Stimulated activated CD8-positive, alpha-beta memory T cell treated with anti-CD3 and anti-CD28 coated beads, Interleukin-2, amount 100 ng/mL, for 1 hour (primary cell): ENCODE data around the gene C8G.
A peak's percentile ranks its signal among the peaks of the same experiment; 100 is the strongest.

Experiments used
- DNase-seq, 2 donors: peaks; one replicate each; pipeline ENCODE4 v3.0.0-alpha.2; 2020; ENCODE audit warnings: low read depth in 2 of 2

The C8G gene

DNA sequence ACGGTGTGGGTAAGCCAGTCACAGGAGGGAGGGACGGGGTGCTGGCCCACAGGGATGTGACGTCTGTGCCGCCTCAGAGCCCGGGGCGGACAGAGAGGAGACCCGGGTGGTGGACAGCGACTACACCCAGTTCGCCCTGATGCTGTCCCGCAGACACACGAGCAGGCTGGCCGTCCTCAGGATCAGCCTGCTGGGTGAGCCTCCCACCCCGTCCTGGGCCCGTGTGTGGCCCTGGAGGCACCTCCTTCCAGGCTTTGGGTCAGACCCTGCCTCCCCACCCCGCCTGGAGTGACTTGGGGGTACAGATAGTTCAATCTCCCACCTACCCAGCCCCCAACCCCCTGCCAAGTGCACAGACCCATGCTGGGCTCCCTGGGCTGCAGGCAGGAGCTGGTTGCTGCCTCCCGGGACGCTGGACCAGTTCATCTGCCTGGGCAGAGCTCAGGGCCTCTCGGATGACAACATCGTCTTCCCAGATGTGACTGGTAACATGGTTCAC lies 8.8 kb downstream of the C8G start:
- DNase-seq, result no peak

DNA sequence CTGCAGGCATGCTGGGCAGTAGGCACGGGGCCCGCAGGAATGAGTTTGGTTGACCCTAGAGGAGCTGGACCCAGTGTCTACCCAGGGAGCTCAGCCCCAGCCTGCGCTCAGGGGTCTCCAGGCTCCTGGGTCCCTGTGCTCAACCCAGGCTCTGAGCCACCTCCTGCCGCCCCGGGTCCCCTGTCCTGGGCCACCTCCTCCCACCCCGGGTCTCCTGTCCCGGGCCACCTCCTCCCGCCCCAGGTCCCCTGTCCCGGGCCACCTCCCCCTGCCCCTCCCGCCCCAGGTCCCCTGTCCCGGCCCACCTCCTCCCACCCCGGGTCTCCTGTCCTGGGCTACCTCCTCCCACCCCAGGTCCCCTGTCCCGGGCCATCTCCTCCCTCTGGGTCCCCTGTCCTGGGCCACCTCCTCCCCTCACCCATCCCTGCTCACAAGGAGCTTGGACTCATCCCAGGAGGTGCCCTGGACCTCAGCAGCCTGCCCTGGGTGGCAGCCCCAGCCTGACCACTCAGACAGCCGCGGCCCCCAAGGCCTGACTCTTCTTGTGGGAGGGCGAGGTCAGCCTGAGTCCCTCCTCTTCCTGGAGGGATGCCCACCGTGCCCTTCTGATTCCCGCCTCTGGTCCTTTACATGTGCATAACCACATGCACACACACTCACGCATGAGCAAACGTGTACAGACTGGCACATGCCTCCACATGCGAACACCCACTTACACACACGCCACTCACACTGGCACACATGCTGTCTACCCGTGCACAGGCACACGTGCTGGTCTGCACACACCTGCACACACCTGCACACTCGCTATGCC lies 9.4 kb downstream of the C8G start:
- no peak for DNase-seq

DNA sequence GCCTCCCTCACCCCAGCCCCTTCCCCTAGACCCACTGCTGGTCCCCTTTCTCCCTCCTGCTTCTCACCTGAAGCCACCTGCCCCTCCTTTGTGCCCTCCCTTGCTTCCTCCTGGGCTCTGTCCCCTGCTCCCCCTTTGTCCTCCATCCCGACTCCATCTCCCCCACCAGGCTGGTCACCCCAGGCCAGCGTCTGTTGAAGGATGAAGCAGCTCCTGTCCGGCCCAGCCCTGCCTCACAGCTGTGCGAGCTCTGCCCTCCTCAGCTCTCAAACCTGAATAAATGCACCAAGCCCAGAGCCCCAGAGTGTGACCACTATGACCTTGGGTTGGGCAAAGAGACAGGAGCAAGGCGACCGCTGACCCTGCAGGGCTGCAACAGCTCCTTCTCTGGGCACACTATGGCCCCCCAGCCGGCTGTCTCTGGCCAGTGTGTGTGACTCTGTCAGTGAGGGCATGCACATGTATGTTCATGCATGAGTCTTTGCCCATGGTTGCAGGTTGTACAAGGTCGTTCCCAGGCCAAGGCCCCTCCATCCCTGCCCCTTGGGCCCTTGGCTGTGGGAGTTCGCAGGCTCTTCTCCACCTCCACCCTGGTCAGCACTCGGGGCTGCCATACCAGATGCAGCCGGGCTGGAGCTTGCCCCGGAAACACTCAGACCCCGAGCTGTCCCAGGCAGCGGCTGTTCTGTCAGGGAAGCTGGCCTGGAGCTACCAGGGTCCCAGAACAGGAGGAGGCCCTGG lies 10.3 kb downstream of the C8G start:
- no peak for DNase-seq

- DNase-seq, result no peak
These were observed 10.9 kb downstream of the C8G start for GRCh38 chr9:136955943-136956335.

GRCh38 chr9:136956604-136957003 lies 11.6 kb downstream of the C8G start:
- DNase-seq, result no peak

DNA sequence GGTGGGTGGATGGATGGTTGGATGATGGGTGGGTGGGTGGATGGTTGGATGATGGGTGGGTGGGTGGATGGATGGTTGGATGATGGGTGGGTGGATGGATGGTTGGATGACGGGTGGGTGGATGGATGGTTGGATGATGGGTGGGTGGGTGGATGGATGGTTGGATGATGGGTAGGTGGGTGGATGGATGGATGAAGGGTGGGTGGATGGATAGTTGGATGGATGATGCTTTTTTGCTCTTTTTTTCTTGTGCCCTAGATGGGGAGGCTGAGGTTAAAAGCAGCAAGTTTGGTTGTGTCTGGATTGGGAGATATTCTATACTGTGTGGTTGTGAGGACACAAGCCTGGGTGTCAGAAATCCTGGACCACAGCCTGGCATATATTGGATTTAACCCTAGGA lies 12.4 kb downstream of the C8G start:
- DNase-seq, result no peak

GRCh38 chr9:136957901-136958300 lies 12.9 kb downstream of the C8G start:
- DNase-seq, result no peak

DNA sequence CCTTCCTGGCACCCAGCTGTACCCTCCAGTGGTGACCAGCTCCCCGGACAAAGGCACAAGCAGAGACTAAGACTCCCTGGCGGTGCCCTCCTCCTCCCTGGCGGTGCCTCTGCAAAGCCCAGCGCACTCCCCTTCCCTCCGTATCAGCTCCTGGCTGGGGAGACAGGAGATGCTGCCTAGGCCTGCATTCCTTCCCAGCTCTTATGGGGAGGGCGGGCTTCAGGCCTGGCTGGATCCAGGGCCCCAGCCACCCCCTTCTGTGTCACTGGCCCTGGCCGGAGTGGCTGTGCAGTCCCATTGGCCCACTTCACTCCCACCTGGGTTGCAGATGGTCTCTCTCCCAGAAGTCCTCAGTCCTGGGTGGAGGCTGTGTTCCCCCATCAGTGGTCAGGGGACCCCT lies 13.4 kb downstream of the C8G start:
- no peak for DNase-seq

DNA sequence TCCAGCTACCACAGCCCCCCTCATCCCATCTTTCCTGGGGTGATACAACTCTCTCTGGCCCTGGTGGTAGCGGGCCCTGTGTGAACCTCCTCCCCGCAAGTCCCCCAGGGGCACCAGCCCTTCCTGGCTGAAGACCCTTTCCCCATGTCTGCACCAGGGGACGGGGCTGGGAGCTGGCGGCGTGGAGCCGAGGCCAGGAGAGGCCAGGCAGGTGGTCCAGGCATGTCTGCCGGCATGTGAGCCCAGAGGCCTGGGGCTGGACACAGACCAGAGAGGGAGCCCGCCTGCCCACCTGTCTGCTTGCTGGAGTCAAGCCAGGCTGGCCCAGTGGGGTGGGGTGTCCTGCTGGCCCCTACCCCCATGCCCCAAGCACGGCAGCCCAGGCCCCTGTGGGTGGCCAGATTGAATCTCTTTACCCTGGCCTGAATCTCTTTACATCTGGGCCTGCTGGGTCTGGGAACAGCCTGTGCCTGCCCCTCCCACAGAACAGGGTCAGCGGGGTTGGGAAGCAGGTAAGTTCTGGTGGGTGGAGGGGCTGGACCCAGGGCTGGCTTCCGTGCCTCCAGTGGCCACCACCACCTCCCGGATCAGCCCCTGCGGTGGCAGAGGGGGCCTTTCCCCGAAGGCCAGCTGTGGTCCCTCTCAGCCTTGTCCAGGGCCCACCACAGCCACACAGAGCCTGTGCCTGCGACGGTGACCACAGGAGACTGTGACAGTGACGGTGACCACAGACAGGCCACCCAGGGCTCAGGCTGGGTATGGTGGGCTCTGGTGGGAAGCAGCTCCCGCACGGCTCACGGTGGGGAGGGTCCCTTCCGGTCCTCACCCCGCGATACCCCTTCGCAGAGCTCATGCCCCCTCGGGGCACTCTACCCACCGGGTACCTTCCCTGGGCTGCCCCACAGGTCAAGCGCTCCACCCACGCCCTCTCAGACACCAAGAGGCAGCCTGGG lies 14.1 kb downstream of the C8G start:
- DNase-seq, result no peak

- DNase-seq, result peak in 1 of 2 donors; percentile 29
These were observed 15.3 kb downstream of the C8G start for GRCh38 chr9:136960212-136960937.

- no peak for DNase-seq
These were observed 15.9 kb downstream of the C8G start for GRCh38 chr9:136960938-136961275.

- no peak for DNase-seq
These were observed 16.4 kb downstream of the C8G start for GRCh38 chr9:136961279-136962065.

DNA sequence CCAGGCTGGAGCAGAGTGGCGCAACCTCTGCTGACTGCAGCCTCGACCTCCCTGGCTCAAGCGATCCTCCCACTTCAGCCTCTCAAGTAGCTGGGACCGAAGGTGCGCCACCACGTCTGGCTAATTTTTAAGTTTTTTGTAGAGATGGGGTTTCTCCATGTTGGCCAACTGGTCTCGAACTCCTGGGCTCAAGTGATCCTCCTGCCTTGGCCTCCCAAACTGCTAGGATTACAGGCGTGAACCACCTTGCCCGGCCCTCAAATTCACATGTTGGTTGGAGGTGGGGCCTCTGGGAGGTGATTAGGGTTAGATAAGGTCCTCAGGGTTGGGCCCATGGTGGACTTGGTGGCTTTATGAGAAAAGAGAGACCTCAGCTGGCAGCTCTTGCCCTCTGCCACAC lies 17.1 kb downstream of the C8G start:
- DNase-seq, result no peak

GRCh38 chr9:136962701-136963248 lies 17.7 kb downstream of the C8G start:
- no peak for DNase-seq

GRCh38 chr9:136963341-136963740 lies 18.3 kb downstream of the C8G start:
- no peak for DNase-seq

- no peak for DNase-seq
These were observed 18.7 kb downstream of the C8G start for GRCh38 chr9:136963751-136964150.

DNA sequence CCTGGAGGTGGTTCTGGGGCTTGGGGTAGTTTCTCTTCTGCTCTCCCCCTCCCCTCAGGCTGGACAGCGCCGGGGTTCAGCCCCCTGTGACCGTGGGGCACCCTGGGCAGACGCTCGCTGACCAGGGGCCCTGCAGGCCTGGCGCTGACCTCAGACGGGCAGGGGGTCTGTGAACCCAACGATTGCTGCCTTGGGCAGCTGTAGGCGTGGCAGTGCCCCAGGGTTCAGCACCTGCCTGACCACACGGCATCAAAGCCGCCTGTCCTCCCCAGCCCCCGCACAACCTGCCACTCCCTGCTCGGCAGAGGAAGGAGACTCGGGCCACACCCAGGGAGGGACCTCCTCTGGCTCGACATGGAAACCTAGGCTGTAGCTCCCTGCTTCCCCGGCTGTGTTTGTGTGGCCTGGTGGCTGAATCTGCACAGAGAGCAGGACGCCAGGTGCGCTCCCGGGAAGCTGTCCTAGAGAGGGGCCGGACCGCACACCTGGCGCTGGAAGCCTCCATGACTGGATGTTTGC lies 19.2 kb downstream of the C8G start:
- no peak for DNase-seq

DNA sequence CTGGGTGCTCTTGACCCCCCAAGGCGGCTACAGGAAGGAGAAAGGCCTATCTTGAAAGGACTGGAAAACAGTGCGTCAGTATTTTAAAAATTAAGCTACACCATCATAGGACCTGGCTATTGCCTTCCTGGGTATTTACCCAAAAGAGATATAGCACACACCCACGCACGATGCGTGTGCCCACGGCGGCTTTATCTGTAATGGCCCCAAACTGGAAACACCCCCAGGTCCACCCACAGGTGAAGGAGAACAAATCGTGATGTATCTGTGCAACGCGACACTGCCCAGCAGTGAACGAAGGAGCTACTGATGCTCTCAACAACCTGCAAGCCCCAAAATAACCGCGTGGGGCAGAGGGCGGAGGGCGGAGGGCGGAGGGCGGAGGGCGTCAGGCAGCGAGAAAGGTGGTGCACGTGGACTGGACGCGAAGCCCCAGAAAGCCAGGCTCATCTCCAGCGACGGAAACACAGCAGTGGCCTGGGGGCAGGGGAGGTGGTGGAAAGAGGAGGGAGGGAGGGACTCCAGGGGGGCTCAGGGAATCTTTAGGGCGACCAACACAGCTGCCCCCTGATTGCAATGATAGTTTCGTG lies 19.9 kb downstream of the C8G start:
- DNase-seq, result no peak

DNA sequence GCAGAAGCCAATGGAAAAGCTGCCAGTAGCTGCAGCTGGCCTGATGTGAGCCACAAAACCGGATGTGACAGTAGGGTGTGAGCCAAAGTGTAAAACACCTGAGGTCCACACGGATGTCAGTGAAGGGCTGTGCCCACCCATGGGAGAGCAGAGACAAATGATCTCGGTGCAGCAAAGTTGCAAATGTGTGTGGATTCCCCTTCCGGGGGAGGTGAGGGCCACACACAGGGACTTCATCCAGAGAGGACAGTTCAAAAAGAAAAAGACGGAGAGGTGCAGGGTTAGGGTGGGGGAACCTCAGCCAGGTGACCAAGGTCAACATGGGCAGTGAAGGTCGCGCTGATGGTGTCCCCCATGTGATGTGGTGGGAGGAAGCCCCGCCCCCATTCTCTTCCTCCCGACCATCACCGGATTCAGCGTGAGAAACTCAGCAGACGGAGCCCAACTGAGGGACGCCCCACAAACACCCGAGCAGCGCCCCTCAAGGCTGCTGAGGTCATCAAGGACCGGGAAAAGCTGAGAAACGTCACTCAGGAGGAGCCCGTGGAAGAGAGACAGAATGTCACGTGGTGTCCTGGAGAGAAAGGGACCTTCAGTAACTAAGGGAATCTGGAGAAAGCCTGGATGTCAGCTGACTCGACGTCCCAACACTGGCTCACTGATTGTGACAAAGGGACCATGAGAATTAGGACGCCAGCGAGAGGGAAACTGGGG lies 20.9 kb downstream of the C8G start:
- DNase-seq, result no peak
